ENCODE results near the gene ZCCHC17. TPM values are rescaled to one million over a fixed set of nuclear protein-coding genes. Genes with fewer than 3 reads are reported as not detected.

The ZCCHC17 gene
- total and polyA plus RNA-seq, 2 donors, result 19.2 to 40.3 TPM

Other genes with a start within 250 kb of the ZCCHC17 start
- 84.3 TPM for gene PUM1, start 231.3 kb upstream of the ZCCHC17 start, total RNA-seq
- gene PUM1, start 231.3 kb upstream of the ZCCHC17 start, polyA plus RNA-seq, result 52.1 TPM
- gene NKAIN1, start 57.1 kb upstream of the ZCCHC17 start, total RNA-seq, result 1.1 TPM
- 0.23 TPM for gene NKAIN1, start 57.1 kb upstream of the ZCCHC17 start, polyA plus RNA-seq
- 88.4 TPM for gene SNRNP40, start 244 bp upstream of the ZCCHC17 start, total RNA-seq
- gene SNRNP40, start 244 bp upstream of the ZCCHC17 start, polyA plus RNA-seq, result 28.7 TPM
- 42.1 TPM for gene FABP3, start 76.0 kb downstream of the ZCCHC17 start, total RNA-seq
- gene FABP3, start 76.0 kb downstream of the ZCCHC17 start, polyA plus RNA-seq, result 12.6 TPM
- 8.9 TPM for gene SERINC2, start 116.2 kb downstream of the ZCCHC17 start, total RNA-seq
- gene SERINC2, start 116.2 kb downstream of the ZCCHC17 start, polyA plus RNA-seq, result 43.3 TPM

Data from urinary bladder (tissue), 2 donors.